SU-DHL-6 (cell line): ENCODE results near the gene MAPK8IP1.

Source experiments
- EZH2phosphoT487 ChIP-seq: fragments of 200-600 bp; sonication (generic), shearing (Covaris generic); conservative IDR thresholded peaks from 2 replicates; pipeline ENCODE4 v1.6.1; 2018; ENCODE audit warnings: mild to moderate bottlenecking, antibody characterized with exemption, low read length, moderate library complexity, mixed read lengths
- TF ChIP-seq, protein P1 (sequence below): fragments of 200-600 bp; sonication (generic); IDR thresholded peaks from one replicate; pipeline ENCODE4 v1.5.1; 2017; ENCODE audit warnings: antibody characterized with exemption, mild to moderate bottlenecking, low read length, moderate library complexity; ENCODE audit not compliant: insufficient read depth, poor library complexity, severe bottlenecking

DNA sequence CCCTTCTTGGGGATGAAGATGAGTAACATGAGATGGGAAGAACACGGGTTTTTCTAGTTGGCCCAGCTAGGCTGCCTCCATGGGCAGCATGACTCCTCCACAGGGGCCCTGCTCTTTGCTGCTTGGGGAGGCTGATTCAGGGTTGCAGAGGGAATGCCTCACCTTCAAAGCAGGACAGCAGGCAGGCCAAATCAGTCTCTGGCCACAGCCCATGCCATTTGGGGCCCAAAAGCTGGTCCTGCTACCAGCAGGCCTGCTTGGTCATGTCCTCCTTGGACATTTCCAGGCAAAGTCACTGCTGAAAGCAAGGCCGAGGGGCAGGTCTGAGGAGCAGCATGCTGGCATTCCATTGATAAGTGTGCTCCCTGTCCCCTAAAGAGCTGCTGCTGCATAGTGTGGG, 13.8 kb upstream of the MAPK8IP1 start:
- TF ChIP-seq, protein P1, sequence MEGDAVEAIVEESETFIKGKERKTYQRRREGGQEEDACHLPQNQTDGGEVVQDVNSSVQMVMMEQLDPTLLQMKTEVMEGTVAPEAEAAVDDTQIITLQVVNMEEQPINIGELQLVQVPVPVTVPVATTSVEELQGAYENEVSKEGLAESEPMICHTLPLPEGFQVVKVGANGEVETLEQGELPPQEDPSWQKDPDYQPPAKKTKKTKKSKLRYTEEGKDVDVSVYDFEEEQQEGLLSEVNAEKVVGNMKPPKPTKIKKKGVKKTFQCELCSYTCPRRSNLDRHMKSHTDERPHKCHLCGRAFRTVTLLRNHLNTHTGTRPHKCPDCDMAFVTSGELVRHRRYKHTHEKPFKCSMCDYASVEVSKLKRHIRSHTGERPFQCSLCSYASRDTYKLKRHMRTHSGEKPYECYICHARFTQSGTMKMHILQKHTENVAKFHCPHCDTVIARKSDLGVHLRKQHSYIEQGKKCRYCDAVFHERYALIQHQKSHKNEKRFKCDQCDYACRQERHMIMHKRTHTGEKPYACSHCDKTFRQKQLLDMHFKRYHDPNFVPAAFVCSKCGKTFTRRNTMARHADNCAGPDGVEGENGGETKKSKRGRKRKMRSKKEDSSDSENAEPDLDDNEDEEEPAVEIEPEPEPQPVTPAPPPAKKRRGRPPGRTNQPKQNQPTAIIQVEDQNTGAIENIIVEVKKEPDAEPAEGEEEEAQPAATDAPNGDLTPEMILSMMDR = no peak
- TF ChIP-seq EZH2phosphoT487 = no peak
